HepG2 (cell line): ENCODE data around the gene RAB30.

ENCODE experiments used
- ATF2 ChIP-seq: sonication (generic); formaldehyde crosslinking; IDR thresholded peaks from 2 replicates; pipeline ENCODE4 v1.4.0; 2020; ENCODE audit warnings: missing genetic modification reagents
- CBX1 ChIP-seq: IDR thresholded peaks from one replicate; pipeline ENCODE4 v1.6.1; 2016; ENCODE audit warnings: antibody characterized with exemption, low read depth
- CTCF ChIP-seq: sonication (generic); formaldehyde crosslinking; IDR thresholded peaks from 2 replicates; pipeline ENCODE4 v1.5.0; 2020; ENCODE audit warnings: mild to moderate bottlenecking, missing genetic modification reagents, moderate library complexity
- GLI4 ChIP-seq: sonication (generic); formaldehyde crosslinking; IDR thresholded peaks from 2 replicates; pipeline ENCODE4 v1.5.1; 2020; ENCODE audit warnings: missing genetic modification reagents, mild to moderate bottlenecking, moderate library complexity, borderline replicate concordance
- PCBP2 ChIP-seq: fragments of 200-400 bp; formaldehyde crosslinking; optimal IDR thresholded peaks from 2 replicates; pipeline ENCODE3; 2018; ENCODE audit warnings: low read length, low read depth; ENCODE audit not compliant: poor library complexity, severe bottlenecking
- REL ChIP-seq: sonication (generic); formaldehyde crosslinking; conservative IDR thresholded peaks from 2 replicates; pipeline ENCODE4 v1.8.0; 2022; ENCODE audit warnings: mild to moderate bottlenecking, missing genetic modification reagents, moderate library complexity
- RXRA ChIP-seq: sonication (generic); formaldehyde crosslinking; IDR thresholded peaks from 2 replicates; pipeline ENCODE4 v1.5.1; 2020; ENCODE audit warnings: missing genetic modification reagents
- SIN3A ChIP-seq: IDR thresholded peaks from 2 replicates; pipeline ENCODE4 v1.6.1; 2011; ENCODE audit warnings: low read depth, mild to moderate bottlenecking, control low read depth, low read length, borderline replicate concordance
- SKI ChIP-seq: fragments of 450-650 bp; IDR thresholded peaks from one replicate; pipeline ENCODE4 v1.6.1; 2018; ENCODE audit warnings: mild to moderate bottlenecking; ENCODE audit not compliant: partially characterized antibody
- SMAD3 ChIP-seq: sonication (generic); formaldehyde crosslinking; IDR thresholded peaks from 2 replicates; pipeline ENCODE4 v1.4.0; 2020; ENCODE audit warnings: missing genetic modification reagents
- SUZ12 ChIP-seq: fragments of 150-350 bp; IDR thresholded peaks from 2 replicates; pipeline ENCODE4 v1.6.1; 2014; ENCODE audit warnings: low read depth, low read length
- YY1 ChIP-seq: IDR thresholded peaks from 2 replicates; pipeline ENCODE4 v1.6.1; 2011; ENCODE audit warnings: low read length, low read depth, moderate library complexity, mild to moderate bottlenecking; ENCODE audit not compliant: insufficient read depth, insufficient replicate concordance
- TF ChIP-seq, protein P1 (sequence below): sonication (generic); formaldehyde crosslinking; IDR thresholded peaks from one replicate; pipeline ENCODE4 v1.5.1; 2020; ENCODE audit warnings: mild to moderate bottlenecking, missing genetic modification reagents; ENCODE audit errors: not compliant biosample characterization
- TF ChIP-seq, protein P2 (sequence below): sonication (generic); formaldehyde crosslinking; IDR thresholded peaks from 2 replicates; pipeline ENCODE4 v1.5.1; 2020; ENCODE audit warnings: missing genetic modification reagents, mild to moderate bottlenecking, borderline replicate concordance

DNA sequence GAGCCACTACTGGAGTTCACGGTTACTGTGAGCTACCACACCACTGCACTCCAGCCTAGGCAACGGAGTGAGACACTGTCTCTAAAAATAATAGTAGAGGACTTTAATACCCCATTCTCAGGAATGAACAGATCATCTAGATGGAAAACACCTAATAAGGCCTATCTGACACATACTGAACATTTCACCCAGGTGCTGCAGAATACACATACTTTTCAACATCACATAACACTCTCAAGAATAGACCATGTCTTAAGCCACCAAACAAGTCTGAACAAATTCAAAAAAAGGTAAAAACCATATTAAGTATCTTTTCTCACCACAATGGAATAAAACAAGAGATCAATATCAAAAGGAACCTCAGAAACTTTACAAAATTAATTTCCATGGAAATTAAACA lies 132.2 kb downstream of the RAB30 start:
- TF ChIP-seq SUZ12 = no peak
- no peak for TF ChIP-seq CTCF (CRISPR knock-in tag)
- TF ChIP-seq SKI = no peak
- no peak for TF ChIP-seq ATF2 (CRISPR knock-in tag)
- no peak for TF ChIP-seq SIN3A
- no peak for TF ChIP-seq SMAD3 (CRISPR knock-in tag)
- TF ChIP-seq GLI4 (CRISPR knock-in tag) = no peak
- no peak for TF ChIP-seq CBX1
- TF ChIP-seq RXRA (CRISPR knock-in tag) = no peak
- TF ChIP-seq YY1 = no peak
- no peak for TF ChIP-seq REL
- TF ChIP-seq PCBP2 = no peak
- TF ChIP-seq, protein P1, sequence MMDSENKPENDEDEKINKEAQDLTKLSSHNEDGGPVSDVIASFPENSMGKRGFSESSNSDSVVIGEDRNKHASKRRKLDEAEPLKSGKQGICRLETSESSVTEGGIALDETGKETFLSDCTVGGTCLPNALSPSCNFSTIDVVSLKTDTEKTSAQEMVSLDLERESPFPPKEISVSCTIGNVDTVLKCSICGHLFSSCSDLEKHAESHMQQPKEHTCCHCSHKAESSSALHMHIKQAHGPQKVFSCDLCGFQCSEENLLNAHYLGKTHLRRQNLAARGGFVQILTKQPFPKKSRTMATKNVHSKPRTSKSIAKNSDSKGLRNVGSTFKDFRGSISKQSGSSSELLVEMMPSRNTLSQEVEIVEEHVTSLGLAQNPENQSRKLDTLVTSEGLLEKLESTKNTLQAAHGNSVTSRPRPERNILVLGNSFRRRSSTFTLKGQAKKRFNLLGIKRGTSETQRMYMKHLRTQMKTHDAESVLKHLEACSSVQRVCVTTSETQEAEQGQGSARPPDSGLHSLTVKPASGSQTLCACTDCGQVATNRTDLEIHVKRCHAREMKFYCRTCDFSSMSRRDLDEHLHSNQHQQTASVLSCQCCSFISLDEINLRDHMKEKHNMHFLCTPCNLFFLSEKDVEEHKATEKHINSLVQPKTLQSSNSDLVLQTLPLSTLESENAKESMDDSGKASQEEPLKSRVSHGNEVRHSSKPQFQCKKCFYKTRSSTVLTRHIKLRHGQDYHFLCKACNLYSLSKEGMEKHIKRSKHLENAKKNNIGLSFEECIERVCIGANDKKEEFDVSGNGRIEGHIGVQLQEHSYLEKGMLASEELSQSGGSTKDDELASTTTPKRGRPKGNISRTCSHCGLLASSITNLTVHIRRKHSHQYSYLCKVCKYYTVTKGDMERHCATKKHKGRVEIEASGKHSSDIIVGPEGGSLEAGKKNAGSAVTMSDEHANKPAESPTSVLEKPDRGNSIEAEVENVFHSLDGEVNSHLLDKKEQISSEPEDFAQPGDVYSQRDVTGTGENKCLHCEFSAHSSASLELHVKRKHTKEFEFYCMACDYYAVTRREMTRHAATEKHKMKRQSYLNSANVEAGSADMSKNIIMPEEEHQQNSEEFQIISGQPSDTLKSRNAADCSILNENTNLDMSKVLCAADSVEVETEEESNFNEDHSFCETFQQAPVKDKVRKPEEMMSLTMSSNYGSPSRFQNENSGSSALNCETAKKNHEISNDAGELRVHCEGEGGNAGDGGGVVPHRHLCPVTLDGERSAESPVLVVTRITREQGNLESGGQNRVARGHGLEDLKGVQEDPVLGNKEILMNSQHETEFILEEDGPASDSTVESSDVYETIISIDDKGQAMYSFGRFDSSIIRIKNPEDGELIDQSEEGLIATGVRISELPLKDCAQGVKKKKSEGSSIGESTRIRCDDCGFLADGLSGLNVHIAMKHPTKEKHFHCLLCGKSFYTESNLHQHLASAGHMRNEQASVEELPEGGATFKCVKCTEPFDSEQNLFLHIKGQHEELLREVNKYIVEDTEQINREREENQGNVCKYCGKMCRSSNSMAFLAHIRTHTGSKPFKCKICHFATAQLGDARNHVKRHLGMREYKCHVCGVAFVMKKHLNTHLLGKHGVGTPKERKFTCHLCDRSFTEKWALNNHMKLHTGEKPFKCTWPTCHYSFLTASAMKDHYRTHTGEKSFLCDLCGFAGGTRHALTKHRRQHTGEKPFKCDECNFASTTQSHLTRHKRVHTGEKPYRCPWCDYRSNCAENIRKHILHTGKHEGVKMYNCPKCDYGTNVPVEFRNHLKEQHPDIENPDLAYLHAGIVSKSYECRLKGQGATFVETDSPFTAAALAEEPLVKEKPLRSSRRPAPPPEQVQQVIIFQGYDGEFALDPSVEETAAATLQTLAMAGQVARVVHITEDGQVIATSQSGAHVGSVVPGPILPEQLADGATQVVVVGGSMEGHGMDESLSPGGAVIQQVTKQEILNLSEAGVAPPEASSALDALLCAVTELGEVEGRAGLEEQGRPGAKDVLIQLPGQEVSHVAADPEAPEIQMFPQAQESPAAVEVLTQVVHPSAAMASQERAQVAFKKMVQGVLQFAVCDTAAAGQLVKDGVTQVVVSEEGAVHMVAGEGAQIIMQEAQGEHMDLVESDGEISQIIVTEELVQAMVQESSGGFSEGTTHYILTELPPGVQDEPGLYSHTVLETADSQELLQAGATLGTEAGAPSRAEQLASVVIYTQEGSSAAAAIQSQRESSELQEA = no peak
- TF ChIP-seq, protein P2, sequence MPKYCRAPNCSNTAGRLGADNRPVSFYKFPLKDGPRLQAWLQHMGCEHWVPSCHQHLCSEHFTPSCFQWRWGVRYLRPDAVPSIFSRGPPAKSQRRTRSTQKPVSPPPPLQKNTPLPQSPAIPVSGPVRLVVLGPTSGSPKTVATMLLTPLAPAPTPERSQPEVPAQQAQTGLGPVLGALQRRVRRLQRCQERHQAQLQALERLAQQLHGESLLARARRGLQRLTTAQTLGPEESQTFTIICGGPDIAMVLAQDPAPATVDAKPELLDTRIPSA = no peak
